HG03354 (cell line): ENCODE results near the gene TCP10L.

Experiments used
- ATAC-seq: cut with Tn5 transposase; IDR thresholded peaks from one replicate; pipeline ENCODE4 v1.9.1; 2021; ENCODE audit warnings: mild to moderate bottlenecking; ENCODE audit not compliant: unreplicated experiment, poor library complexity, severe bottlenecking

The TCP10L gene

GRCh38 chr21:32590130-32590529 is 4.8 kb upstream of the TCP10L start:
- no peak for ATAC-seq

DNA sequence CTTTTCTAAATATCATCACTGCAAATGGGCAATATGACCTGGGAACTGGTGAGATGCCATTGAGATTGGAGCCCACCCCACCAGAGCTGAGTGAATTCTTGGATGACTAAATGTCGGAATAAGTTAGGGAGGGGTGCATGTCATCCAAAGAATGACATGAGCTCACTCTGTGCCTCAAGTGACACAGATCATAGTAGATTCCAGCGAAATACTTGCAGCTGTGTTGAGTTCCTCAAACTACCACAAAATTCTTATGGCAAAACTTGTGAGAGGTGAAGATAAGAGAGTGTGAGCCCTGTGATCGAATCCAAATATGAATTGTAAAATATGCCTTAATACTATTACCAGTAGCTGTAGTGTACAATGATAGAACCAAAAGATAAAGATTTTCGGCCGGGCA is 2.3 kb upstream of the TCP10L start:
- no peak for ATAC-seq

DNA sequence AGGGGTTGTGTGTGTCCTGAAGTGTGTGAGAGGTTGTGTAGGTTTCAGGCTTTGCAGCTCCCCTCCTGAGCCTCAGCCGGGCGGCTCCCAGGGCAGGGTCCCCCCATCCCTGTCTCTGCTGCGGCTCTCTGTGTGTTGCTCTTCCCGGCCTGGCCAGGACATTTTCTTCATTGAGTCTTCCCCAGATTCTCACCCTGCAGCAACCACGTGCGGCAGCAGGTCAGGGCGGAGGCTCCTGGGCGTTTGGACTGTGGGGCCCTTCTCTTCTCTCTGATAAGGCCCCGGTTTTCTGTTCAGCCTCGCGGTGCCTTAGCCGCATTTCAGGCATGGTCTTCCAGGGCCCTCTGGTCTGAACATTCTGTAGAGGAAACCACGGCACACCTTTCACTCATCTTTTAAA is 1.8 kb upstream of the TCP10L start:
- ATAC-seq = no peak

DNA sequence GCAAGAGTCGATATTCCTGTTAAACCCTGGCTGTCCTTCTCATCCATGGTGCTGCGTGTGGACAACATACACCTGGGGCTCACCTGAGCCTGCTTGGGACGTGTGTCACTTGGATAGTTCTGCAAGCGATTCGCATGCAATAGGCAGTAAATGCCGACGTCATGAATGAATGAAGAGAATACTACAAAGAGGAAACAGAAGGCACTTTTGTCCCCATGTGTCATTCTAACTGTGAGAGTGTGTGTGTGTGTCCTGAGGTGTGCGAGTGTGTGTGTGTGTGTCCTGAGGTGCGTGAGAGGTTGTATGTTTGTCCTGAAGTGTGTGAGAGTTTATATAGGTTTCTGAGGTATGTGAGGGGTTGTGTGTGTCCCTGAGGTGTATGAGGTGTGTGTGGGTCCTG is 647 bp upstream of the TCP10L start:
- no peak for ATAC-seq

- no peak for ATAC-seq
Measured at GRCh38 chr21:32584472-32584871, 851 bp downstream of the TCP10L start.

- ATAC-seq = no peak
Measured at GRCh38 chr21:32581732-32582131, 3.6 kb downstream of the TCP10L start.

- no peak for ATAC-seq
Measured at GRCh38 chr21:32580949-32581348, 4.4 kb downstream of the TCP10L start.

DNA sequence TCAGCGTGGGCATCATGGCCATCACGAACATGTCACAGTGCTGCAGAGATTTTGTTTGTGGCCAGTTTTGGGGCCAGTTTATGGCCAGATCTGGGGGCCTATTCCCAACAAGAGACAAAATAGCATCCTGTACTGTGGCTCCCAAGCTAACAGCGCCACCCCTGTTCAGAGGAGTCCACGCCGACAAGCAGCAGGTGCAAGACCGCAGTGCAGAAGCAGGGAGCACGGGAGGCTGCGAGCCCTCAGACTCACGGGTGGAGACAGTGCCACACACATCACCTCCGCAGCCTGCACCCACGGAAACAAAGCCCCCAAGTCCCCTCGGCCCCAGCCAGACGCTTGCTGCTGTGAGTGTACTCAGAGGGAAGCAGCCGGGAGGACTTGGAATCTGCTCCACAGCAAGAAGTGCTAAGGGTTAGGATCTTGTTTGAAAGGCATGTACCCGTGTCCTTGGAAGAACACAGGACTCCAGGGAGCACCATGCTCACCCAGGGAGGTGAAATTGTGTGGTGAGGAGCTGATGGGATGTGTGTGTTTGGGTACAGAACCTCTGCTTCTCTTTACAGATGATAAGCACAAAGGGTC is 7.1 kb downstream of the TCP10L start:
- no peak for ATAC-seq

DNA sequence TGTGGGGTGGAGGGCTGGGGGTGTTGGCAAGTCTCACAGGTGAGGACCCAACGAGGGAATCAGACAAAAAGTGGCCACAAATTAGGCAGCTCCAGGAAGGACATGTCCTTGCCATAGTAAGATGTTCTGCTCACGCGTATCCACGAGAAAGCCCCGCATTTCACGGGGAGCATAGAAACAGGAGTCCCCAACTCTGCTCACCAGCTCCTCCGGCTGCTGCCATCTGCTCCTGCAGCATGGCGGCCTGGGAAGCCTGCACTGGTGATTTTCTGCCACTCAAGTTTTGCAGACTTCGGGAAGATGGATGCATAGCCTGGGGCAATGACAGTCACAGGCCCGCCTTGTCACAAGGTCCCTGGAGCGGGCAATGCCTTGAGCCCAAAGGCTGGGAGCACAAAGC is 9.3 kb downstream of the TCP10L start:
- no peak for ATAC-seq

DNA sequence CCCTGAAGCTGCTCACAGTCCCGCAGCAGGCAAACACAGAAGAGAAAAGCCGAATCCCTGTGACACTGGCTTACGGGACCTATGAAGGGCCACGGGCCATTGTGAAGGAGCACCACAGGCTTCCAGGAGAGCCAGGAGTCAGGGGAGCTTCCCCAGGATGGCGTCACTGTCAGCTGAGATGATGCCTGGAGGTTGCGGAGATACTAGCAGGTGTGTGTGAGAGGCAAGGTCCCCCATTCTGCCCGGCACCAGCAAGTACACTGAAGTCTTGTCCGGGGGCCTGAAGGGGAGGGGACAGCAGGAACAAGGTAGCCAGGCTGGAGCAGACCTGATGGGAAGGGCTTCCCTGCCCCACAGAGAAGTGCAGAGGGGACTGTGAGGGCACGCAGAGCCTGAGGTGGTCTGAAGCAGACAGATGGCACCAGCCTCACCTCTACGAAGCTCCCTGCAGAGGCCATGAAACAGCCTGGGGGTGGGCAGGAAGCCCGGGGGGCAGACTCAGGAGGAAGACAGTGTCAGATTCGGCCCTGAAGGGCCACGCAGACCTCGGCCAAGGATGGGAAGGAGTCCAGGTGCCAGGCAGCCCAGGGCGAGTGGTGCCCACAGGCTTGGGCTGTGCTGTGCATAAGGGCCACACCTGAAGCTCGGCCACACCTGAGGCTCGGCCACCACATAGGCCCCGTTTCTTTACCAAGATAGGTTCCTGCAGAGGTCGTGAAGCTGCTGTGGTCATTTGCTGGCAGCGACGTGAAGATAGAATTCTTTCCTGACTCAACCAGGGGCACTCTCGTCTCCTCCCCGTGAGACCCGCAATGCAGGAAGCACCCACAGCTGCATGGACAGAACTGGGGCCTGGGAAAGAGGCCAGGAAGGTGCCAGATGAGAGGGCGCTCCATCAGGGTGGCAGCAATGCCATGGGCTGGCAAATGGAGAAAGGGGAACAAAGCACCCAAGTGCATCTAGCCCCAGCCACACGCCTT is 10.1 kb downstream of the TCP10L start:
- ATAC-seq = no peak

- no peak for ATAC-seq
Measured at GRCh38 chr21:32572574-32573420, 12.5 kb downstream of the TCP10L start.

DNA sequence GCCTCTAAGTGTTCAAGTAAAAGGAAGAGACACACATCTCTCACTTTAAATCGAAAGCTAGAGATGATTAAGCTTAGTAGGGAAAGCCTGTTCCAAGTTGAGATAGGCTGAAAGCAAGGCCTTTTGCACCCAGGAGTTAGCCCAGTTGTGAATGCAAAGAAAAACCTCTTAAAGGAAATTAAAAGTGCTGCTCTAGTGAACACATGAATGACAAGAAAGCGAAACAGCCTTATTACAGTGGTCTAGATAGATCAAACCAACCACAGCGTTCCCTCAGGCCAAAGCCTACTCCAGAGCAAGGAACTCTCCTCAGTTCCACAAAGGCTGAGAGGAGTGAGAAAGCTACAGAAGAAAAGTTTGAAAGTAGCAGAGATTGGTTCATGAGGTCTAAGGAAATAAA is 14.9 kb downstream of the TCP10L start:
- no peak for ATAC-seq

DNA sequence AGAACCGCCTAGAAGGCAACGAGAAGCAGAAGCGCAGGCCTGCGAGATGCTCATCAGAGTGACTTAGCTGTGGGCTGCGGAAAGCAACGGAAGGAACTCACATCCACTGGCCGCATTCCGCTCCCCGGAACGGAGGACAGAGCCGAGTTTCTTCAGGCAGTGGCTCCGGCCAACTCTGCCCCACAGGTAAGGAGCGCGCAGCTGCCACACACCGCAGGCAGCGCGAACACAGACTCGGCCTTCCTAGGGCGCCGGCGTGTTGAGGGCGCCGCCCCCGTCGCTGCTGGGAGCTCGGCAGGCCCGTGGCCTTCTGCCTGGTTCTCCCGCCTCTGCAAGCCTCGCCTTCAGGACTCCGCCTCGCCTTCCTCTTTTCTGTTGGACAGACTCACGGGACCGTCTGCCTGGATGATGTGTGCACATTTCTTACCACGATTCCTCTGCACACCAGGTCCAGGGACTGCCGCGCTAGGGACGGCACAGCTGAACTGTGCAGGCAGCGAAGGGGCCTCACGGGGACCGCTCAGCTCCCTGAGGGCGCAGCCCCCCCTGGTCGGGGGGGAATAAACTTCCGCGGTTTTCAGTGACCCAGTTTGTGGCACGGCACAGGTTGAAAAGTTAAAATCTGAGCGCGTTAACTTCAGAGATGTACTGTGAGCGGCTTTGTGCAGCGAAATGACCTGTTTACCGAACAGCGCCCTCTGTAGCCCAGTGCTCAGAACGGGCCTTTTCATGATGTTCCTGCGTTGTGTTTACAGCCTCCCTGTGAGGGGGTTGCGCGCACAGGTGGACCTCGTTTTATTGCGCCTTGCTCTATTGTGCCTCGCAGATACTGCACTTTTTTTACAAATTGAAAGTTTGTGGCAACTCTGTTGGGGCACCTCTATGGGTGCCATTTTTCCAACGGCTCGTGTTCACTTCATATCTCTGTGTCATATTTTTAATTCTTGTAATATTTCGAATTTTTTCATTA is 15.8 kb downstream of the TCP10L start:
- ATAC-seq = peak; percentile 92

DNA sequence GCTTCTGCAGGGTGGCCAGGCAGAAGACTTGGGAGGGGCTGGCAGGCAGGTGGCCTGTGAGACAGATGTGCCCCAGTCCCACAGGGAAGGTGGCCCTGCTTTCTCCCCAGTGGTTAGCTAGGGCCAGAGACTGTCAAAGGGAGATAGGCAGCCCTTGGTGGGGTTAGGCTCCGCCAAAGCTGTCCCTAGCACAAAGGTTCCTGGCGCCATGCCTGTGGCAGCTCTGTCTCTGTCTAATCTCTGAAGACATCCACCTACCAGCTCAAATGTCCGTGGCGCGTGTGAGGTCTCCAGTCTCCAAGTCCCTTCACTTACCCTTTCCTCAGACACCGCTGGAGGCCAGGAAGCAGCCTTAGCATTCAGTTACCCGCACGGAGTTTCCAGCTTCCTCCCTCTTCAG is 17.7 kb downstream of the TCP10L start:
- ATAC-seq = no peak

GRCh38 chr21:32566741-32567389 is 18.5 kb downstream of the TCP10L start:
- ATAC-seq = no peak

- no peak for ATAC-seq
Measured at GRCh38 chr21:32565856-32566465, 19.4 kb downstream of the TCP10L start.

DNA sequence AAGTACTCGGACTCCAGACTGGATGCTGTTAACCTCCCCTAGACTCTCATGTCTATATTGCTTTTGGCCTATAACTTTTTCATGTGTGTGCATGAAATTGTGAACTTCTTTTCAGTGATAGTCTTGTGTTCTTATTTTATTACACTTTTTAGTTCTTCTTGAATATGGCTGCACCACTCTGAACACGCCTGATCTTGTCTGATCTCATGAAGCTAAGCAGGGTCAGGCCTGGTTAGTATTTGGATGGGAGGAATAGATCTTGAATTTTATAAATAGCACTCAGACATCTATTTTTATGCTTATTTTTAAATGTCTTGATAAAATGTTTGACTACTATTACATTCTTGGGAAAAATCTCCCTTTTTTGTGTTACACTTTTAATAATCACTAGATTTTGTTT is 22.4 kb downstream of the TCP10L start:
- ATAC-seq = no peak

DNA sequence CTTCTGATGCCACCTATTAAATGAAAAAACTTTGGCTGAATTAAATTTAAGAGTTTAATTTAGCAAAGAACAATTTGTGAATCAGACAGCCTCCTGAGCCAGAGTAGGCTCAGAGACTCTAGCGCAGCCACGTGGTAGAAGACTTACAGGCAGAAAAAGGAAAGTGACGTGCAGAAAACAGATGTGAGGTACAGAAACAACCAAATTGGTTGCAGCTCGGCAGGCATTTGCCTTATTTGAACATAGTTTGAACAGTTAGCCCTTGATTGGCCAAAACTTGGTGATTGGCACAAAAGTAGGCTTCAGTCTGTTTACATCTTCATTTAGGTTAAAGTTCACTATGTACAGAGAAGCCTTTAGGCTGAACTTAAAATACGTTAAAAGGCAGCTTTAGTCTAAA is 22.9 kb downstream of the TCP10L start:
- no peak for ATAC-seq
